Measurements from ENCODE around the gene VSIG10L.

The VSIG10L gene

DNA sequence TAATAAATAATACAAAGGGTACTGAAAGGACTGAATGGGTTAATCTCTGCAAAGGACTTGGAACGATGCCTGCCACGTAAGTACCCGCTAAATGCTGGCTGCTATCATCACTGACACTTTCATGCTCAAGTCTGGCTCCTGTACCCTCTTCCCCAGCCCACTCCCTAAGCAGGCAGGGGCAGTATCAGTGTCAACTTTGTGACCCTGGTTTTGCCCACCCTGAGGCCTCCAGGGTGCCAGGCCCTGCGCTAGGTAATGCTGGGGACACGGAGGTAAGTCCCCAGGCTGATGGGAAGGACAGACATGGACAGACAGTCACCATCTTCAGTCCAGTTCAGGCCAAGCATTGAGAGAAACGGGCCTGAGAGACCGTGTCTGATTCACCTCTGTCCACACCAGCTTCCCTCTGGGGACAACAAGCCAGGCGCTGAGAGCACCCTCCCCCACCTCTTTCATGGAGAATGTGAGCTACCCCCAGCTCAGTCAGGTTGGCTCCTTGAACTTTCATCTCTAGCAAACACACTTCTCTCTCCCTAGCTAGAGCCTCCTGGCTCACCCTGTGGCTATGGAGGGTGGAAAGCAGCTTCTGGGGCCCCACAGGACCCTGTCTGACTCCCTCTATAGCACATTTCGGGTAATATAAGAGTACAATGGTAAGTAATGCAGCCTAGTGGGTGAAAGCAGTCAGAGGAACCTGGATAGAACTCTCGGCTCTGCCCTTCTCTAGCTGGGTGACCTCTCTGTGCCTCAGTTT, 23.4 kb upstream of the VSIG10L start:
- TF ChIP-seq, protein P1, sequence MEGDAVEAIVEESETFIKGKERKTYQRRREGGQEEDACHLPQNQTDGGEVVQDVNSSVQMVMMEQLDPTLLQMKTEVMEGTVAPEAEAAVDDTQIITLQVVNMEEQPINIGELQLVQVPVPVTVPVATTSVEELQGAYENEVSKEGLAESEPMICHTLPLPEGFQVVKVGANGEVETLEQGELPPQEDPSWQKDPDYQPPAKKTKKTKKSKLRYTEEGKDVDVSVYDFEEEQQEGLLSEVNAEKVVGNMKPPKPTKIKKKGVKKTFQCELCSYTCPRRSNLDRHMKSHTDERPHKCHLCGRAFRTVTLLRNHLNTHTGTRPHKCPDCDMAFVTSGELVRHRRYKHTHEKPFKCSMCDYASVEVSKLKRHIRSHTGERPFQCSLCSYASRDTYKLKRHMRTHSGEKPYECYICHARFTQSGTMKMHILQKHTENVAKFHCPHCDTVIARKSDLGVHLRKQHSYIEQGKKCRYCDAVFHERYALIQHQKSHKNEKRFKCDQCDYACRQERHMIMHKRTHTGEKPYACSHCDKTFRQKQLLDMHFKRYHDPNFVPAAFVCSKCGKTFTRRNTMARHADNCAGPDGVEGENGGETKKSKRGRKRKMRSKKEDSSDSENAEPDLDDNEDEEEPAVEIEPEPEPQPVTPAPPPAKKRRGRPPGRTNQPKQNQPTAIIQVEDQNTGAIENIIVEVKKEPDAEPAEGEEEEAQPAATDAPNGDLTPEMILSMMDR (IDR thresholded peaks at IDR 0.05; ENCODE audit: low read depth, low read length) = peak; percentile 13
- H3K4me3 ChIP-seq (replicated peaks in 1 of 2; ENCODE audit: low read depth in 2 of 2, low read length in 2 of 2) = peak overlapping the region; percentile 86 to 92
- DNase-seq (ENCODE audit: low read depth in 2 of 2) = peak; percentile 66 to 78

DNA sequence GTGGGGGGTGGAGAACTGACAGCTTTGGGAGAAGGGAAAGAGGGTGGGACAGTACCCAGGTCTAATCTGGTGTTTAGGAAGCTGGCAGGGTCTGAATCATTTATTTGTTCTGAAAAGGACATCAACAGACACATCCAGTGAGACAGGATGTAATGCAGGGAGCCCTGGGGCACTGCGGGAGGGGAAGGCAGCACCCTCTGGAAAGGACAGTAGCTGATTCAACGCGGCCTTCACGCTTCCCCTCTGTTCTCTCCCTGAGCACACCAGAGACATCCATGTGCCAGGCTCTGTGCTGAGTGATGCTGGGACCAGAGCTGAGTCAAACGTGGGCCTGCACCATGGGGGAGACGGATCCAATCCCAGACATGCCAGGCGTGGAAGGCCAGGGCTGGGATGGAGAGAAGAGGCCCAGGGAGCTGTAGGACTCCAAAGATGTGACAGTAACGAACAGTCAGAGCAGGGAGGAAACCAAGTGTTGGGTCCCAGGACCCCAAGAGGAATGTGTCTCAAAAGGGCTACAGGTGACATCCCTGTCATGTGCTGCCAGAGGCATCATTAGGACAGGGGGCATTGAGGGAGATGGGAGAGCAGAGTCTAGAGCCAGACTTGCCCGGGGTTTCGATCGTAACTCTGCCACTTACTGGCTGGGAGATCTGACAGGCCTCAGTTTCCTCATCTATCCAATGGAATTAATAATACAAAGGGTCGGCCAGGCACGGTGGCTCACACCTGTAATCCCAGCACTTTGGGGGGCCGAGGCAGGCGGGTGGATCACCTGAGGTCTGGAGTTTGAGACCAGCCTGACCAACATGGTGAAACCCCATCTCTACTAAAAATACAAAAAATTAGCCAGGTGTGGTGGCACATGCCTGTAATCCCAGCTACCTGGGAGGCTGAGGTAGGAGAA, 22.5 kb upstream of the VSIG10L start:
- DNase-seq (ENCODE audit: low read depth in 2 of 2) = peak; percentile 13 to 38
- TF ChIP-seq, protein P1 (IDR thresholded peaks at IDR 0.05; ENCODE audit: low read depth, low read length) = no peak
- H3K4me3 ChIP-seq (replicated peaks in 1 of 2; ENCODE audit: low read depth in 2 of 2, low read length in 2 of 2) = no peak overlapping the region

DNA sequence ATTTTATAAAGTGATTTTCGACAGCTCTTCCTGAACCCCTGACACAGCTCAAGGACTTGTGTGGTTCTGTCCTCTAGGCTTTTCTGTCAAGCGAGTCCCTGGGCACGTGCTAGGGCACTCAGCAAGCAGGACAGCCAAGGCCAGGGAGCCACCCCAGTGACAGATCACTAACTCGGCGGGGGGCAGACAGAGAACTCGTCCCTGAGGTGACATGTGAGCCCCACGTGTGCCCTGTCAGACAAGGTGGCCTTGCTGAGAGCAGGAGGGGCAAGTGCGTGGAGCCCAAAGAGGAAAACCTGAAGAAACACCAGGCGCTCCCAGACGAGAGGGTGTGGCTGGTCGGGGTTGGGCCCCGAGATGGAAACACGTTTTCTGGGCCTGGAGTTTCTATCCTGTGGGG, 19.3 kb upstream of the VSIG10L start:
- TF ChIP-seq, protein P1 (IDR thresholded peaks at IDR 0.05; ENCODE audit: low read depth, low read length) = no peak
- H3K4me3 ChIP-seq (replicated peaks in 1 of 2; ENCODE audit: low read depth in 2 of 2, low read length in 2 of 2) = no peak overlapping the region
- DNase-seq (ENCODE audit: low read depth in 2 of 2) = no peak

DNA sequence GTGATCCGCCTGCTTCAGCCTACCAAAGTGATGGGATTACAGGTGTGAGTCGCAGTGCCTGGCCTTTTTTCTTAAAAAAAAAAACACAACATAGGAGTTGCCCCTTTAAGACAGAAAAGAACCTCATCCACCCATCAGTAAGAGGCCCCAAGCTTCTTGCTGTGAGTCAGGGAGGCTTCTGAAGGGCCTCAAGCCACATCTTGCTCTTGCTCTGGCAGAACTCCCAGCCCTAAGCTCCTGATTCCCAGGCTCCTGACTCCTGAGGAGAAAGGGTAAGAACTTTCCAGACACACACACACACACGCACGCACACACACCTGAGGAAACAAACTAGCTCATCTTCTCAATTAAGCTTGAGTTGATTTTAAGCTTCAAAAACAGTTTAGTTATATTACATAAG, 17.4 kb upstream of the VSIG10L start:
- peak; percentile 85 to 93 for DNase-seq (ENCODE audit: low read depth in 2 of 2)
- TF ChIP-seq, protein P1 (IDR thresholded peaks at IDR 0.05; ENCODE audit: low read depth, low read length) = no peak

DNA sequence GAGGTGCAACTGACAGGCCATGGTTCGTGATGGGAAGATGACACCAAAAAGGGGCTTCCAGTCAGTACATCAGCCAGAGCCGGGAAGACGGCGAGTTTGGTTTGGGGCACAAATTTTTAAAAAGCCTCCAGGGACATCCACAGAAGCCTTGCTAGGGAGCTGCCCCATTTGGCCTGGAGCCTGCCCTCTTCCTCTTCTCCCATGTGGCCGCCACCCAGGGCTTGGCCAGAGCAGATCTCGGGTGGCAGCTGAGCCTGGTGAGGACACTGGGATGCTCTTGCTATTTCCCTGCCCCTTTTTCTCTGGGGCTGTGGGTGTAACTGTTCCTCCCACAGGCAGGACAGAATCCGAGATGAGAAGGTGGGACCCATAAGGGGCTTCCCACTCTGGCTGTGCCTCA, 16.0 kb upstream of the VSIG10L start:
- DNase-seq (ENCODE audit: low read depth in 2 of 2) = no peak
- TF ChIP-seq, protein P1 (IDR thresholded peaks at IDR 0.05; ENCODE audit: low read depth, low read length) = no peak
- no peak overlapping the region for H3K4me3 ChIP-seq (replicated peaks in 1 of 2; ENCODE audit: low read depth in 2 of 2, low read length in 2 of 2)

More for the DNA sequence above, 17.4 kb upstream of the VSIG10L start:
- H3K4me3 ChIP-seq (replicated peaks in 1 of 2; ENCODE audit: low read depth in 2 of 2, low read length in 2 of 2) = no peak overlapping the region

DNA sequence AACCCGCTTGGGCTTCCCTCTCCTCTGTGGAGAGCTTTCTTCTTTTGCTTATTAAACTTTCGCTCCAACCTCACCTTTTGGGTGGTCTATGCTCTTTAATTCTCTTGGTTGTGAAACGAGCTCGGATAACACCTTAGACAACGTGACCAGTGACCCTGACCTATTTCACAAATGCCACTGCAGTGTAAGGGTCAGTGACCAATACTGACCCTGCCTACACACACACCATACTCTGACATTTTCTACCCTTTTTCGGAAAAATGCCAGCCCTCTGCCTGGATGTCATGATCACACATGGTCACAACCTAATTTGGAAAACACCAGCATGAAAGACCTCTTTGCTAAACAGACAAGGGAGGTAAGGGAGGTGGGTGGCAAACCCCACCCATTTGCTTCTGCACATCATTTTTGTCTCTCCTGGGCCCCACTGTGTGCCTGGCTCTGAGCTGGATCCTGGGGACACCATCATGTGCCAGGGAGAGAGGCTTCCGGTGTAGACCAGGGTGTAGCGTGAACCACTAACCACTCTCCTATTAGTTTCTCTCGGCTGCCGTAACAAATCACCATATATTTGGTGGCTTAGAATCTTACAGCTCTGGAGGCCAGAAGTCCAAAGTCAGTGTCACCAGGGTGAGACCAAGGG, 14.3 kb upstream of the VSIG10L start:
- TF ChIP-seq, protein P1 (IDR thresholded peaks at IDR 0.05; ENCODE audit: low read depth, low read length) = no peak
- no peak for DNase-seq (ENCODE audit: low read depth in 2 of 2)
- no peak overlapping the region for H3K4me3 ChIP-seq (replicated peaks in 1 of 2; ENCODE audit: low read depth in 2 of 2, low read length in 2 of 2)
